Stimulated activated CD8-positive, alpha-beta memory T cell treated with anti-CD3 and anti-CD28 coated beads, Interleukin-7, amount 100 ng/mL, for 48 hours (primary cell): ENCODE results near the gene KNDC1.

Experiments used
- DNase-seq, 2 donors: peaks; one replicate each; pipeline ENCODE4 v3.0.0-alpha.2; 2020; ENCODE audit warnings: low read depth in 1 of 2; ENCODE audit errors: extremely low read depth in 1 of 2

Gene KNDC1

GRCh38 chr10:133204226-133205015, 44.4 kb downstream of the KNDC1 start:
- DNase-seq, result no peak

- no peak for DNase-seq
Measured at GRCh38 chr10:133205146-133205545, 45.1 kb downstream of the KNDC1 start.

- DNase-seq, result no peak
Measured at GRCh38 chr10:133206356-133207040, 46.5 kb downstream of the KNDC1 start.

GRCh38 chr10:133207041-133207600, 47.1 kb downstream of the KNDC1 start:
- no peak for DNase-seq

- DNase-seq, result no peak
Measured at GRCh38 chr10:133207627-133208026, 47.6 kb downstream of the KNDC1 start.

- no peak for DNase-seq
Measured at GRCh38 chr10:133208466-133208865, 48.4 kb downstream of the KNDC1 start.

- DNase-seq, result no peak
Measured at GRCh38 chr10:133209117-133209516, 49.1 kb downstream of the KNDC1 start.

GRCh38 chr10:133209641-133210040, 49.6 kb downstream of the KNDC1 start:
- no peak for DNase-seq

GRCh38 chr10:133210398-133211140, 50.5 kb downstream of the KNDC1 start:
- DNase-seq, result no peak

GRCh38 chr10:133211141-133211830, 51.3 kb downstream of the KNDC1 start:
- no peak for DNase-seq

- no peak for DNase-seq
Measured at GRCh38 chr10:133211959-133212852, 52.2 kb downstream of the KNDC1 start.

GRCh38 chr10:133212853-133213494, 53.0 kb downstream of the KNDC1 start:
- no peak for DNase-seq

GRCh38 chr10:133213641-133214467, 53.8 kb downstream of the KNDC1 start:
- no peak for DNase-seq

- no peak for DNase-seq
Measured at GRCh38 chr10:133214468-133215410, 54.7 kb downstream of the KNDC1 start.

- no peak for DNase-seq
Measured at GRCh38 chr10:133215586-133215985, 55.6 kb downstream of the KNDC1 start.

- no peak for DNase-seq
Measured at GRCh38 chr10:133216776-133217175, 56.8 kb downstream of the KNDC1 start.
